ENCODE data around the gene NPAS1.

NPAS1 gene

DNA sequence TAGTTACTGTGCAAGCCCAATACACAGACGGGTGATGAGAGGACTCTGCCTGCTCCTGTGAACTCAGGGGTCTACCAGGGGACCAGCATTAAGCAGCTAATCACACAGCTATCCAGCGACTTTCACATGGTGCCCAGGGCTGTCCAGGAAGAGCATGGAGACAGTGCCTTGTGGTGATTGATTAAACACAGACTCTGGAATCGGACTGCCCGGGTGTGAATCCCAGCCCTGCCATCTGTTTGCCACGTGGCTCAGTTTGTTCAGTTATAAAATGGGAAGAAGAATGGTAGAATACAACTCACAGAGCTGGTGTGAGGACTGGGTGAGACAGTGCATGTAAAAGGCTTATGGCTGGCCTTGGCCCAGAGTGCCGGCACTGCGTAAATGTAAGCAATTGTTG is 42.1 kb upstream of the NPAS1 start:
- Histone ChIP-seq H4K20me1 (peaks cover 37 to 97% (median 80%) of the 10 kb centered on the region in 11 experiments; a peak in 21 of 22 replicates), H3K4me3 (no peak overlapping the region), H3K4me1 (peaks cover 79 to 95% (median 86%) of the 10 kb centered on the region in 10 experiments), H3K9ac (peak overlapping the region in 6 of 11 experiments; percentile 10 to 51 (median 24); a peak in 5 of 22 replicates), H3K4me2 (peak overlapping the region; percentile 70 to 88 (median 81)), H3K9me3 (replicated peaks in 1 of 11) (no peaks in the 10 kb centered on the region), H3K27me3 (no peaks in the 10 kb centered on the region), H3K36me3 (peaks cover 0 to 34% (median 21%) of the 10 kb centered on the region in 11 experiments; a peak in 15 of 22 replicates), H3K27ac (peak overlapping the region in 9 of 11 experiments; percentile 8 to 66 (median 53); a peak in 15 of 22 replicates)
- no peak for TF ChIP-seq Cebpa-rat (IDR thresholded peaks at IDR 0.05)

DNA sequence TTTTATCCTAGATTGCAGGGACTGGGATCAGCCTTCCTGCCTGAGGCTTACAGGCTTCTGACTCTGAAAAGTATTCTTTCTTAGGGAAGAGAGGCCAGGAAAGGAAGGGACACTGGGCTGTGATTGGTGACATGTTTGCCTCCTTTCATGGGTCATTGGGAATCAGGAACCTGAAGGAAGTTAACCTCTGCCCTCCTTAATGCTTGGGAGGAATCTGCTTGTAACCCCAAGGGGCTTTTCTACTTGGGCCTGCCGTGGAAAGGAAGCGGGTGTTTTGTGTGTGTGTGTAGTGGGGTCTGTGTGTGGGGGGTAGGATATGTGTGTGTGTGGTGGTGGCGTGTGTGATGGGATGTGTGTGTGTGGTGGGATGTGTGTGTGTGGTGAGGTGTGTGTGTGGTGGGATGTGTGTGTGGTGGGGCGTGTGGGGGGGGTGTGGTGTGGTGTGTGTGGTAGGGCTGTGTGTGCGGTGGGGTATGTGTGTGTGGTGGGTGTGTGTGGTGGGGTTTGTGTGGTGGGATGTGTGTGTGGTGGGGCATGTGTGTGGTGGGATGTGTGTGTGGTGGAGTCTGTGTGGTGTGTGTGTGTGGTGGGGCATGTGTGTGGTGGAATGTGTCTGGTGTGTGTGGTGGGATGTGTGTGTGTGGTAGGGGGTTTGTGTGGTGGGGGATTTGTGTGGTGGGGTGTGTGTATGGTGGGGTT is 41.3 kb upstream of the NPAS1 start:
- Histone ChIP-seq H3K27ac (peak overlapping the region in 10 of 11 experiments; percentile 2 to 66 (median 53); a peak in 13 of 22 replicates), H3K4me2 (peak overlapping the region; percentile 70 to 88 (median 81)), H3K4me3 (no peak overlapping the region), H3K36me3 (peaks cover 0 to 35% (median 23%) of the 10 kb centered on the region in 11 experiments; a peak in 16 of 22 replicates), H4K20me1 (peaks cover 35 to 96% (median 80%) of the 10 kb centered on the region in 11 experiments; a peak in 21 of 22 replicates), H3K9me3 (replicated peaks in 1 of 11) (no peaks in the 10 kb centered on the region), H3K9ac (peak overlapping the region in 8 of 11 experiments; percentile 10 to 43 (median 24); a peak in 8 of 22 replicates), H3K27me3 (no peaks in the 10 kb centered on the region), H3K4me1 (peaks cover 79 to 100% (median 89%) of the 10 kb centered on the region in 10 experiments)
- no peak for TF ChIP-seq Cebpa-rat (IDR thresholded peaks at IDR 0.05)

DNA sequence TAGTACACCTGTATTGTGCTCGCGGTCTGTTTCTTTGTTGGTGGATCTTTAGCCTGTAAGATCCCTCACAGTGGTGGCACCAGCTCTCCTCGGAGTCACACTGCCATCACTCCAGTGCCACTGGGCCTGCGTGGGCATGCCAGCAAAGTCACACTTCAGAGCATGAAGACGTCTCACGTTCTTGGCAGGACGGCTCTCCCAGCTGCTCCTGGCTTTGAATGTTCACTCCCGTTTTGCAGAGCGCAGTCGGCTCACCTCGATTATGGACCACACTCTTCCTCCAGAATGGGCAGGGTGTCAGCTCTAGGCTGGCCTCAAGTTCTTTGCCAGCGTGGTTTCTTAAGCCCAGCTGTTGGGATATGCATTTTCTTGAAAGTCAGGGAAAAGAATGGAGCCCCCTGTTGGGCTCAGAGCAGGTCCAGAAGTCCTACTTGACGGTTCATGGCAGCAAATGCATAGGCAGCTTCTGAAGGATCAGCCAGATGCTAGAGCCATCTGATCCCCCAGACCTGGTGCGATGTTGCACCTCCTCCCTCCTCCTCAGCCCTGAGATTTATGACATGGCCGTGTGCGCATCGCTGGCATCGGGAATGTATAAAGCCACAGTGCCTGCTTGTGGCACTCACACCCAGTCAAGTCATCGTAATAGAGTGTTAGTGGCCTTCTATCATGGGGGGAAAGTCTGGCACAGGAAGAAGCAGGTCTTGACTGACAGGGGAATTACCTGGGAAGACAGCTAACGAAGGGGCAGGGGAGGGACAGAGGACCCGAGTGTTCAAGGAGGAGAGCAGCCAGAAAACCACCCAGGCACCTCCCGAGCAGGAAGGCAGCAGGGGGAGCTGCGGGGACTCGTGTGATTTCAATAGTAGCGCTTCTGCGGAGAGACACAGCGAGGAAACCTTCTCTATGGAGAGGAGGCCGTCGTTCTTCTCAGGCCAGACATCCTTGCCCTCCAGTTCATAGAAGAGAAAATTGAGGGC is 40.2 kb upstream of the NPAS1 start:
- H4K20me1 ChIP-seq: peaks cover 35 to 93% (median 73%) of the 10 kb centered on the region in 11 experiments; a peak in 21 of 22 replicates
- no peak overlapping the region; a peak in 1 of 22 replicates for H3K9ac ChIP-seq
- H3K4me2 ChIP-seq: peak overlapping the region in 7 of 11 experiments; percentile 46 to 86 (median 79); a peak in 14 of 22 replicates
- H3K9me3 ChIP-seq (replicated peaks in 1 of 11): no peaks in the 10 kb centered on the region
- peaks cover 0 to 34% (median 14%) of the 10 kb centered on the region in 11 experiments; a peak in 14 of 22 replicates for H3K36me3 ChIP-seq
- H3K27me3 ChIP-seq: no peaks in the 10 kb centered on the region
- TF ChIP-seq Cebpa-rat (IDR thresholded peaks at IDR 0.05): no peak
- peak overlapping the region in 3 of 11 experiments; percentile 53 to 66 (median 55); a peak in 3 of 22 replicates for H3K27ac ChIP-seq
- peaks cover 74 to 100% (median 93%) of the 10 kb centered on the region in 10 experiments for H3K4me1 ChIP-seq
- H3K4me3 ChIP-seq: no peak overlapping the region

DNA sequence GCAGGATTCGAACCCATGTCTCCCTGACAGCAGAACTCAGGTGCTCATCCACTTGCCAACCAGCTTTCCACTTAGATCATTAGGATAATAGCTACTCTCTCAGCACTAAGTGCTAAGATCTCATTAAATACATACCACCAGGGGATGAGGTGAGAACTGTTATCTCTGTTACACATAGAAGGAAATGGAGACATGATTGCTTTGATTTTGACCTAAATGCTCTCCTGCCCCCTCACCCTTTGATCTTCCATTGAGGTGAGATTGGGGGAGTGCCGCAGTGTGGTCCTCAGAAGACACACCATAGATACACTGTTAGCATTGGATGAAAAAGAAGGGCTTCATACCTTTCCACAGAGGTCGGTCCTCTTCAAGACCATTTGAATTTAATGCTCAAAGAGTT is 38.9 kb upstream of the NPAS1 start:
- no peak for TF ChIP-seq Cebpa-rat (IDR thresholded peaks at IDR 0.05)
- Histone ChIP-seq H3K27ac (peak overlapping the region in 8 of 11 experiments; percentile 9 to 83 (median 49); a peak in 11 of 22 replicates), H3K4me1 (peaks cover 61 to 100% (median 92%) of the 10 kb centered on the region in 10 experiments), H3K27me3 (no peaks in the 10 kb centered on the region), H3K4me3 (peak overlapping the region in 1 of 10 experiments; percentile 35; a peak in 1 of 20 replicates), H3K4me2 (peak overlapping the region; percentile 44 to 86 (median 72)), H3K36me3 (peaks cover 0 to 46% (median 13%) of the 10 kb centered on the region in 11 experiments; a peak in 17 of 22 replicates), H4K20me1 (peaks cover 32 to 93% (median 68%) of the 10 kb centered on the region in 11 experiments; a peak in 21 of 22 replicates), H3K9ac (peak overlapping the region in 6 of 11 experiments; percentile 7 to 73 (median 62); a peak in 7 of 22 replicates), H3K9me3 (replicated peaks in 1 of 11) (no peaks in the 10 kb centered on the region)

DNA sequence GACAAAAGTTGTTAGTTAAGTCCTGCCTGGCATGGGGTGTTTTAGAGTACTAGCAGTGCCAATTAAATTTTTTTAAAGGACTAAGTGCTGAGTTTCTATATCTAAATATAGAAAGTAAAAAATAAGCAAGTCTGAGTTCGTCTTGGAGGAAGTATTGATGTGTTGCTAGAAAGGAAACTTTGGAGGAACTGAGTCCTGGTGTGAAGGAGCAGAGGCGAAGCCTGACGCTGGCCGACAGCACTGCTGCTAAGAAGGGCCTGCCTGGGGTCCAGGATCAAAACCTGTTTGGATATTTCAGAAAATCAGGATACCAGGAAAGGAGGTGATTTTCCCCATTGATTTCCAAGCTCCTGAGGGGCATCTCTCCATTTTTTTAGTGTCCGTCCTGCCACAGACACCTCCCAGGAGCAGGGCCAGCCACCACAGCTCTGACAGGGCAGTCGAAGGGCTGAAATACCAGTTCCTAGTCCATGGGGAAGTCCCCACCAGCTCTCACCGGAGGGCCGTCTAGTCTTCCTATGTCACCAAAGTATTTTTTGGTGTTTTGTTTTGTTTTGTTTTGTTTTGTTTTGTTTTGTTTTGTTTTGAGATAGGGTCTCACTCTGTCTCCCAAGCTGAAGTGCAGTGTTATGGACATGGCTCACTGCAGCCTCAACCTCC is 38.2 kb upstream of the NPAS1 start:
- H4K20me1 ChIP-seq: peaks cover 26 to 92% (median 62%) of the 10 kb centered on the region in 11 experiments; a peak in 21 of 22 replicates
- H3K36me3 ChIP-seq: peaks cover 0 to 50% (median 18%) of the 10 kb centered on the region in 11 experiments; a peak in 18 of 22 replicates
- peaks cover 54 to 99% (median 89%) of the 10 kb centered on the region in 10 experiments for H3K4me1 ChIP-seq
- H3K9ac ChIP-seq: peak overlapping the region in 7 of 11 experiments; percentile 7 to 73 (median 60); a peak in 10 of 22 replicates
- H3K4me3 ChIP-seq: peak overlapping the region in 2 of 10 experiments; percentile 2 to 35; a peak in 2 of 20 replicates
- H3K9me3 ChIP-seq (replicated peaks in 1 of 11): no peaks in the 10 kb centered on the region
- H3K27me3 ChIP-seq: no peaks in the 10 kb centered on the region
- peak overlapping the region in 8 of 11 experiments; percentile 9 to 83 (median 49); a peak in 12 of 22 replicates for H3K27ac ChIP-seq
- no peak for TF ChIP-seq Cebpa-rat (IDR thresholded peaks at IDR 0.05)
- peak overlapping the region; percentile 44 to 86 (median 72) for H3K4me2 ChIP-seq

DNA sequence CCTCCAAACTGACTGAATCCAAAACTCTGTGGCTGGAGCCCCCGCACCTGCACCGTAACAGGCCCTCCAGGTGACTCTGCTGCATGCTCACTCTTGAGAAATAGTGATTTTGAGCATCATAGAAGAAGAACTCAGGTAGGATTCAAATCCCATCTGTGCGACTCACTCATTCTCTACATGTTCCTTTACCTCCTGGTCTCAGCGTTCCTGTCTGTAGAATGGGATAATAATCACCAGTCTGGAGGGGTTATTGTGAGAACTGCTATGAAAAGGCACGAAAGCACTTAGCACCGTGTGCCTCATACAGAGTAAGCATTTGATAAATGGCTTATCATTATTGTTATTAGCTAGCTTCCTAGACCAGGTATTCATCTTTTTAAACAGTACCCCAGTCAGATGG is 36.5 kb upstream of the NPAS1 start:
- Histone ChIP-seq H3K9ac (no peak overlapping the region), H3K9me3 (replicated peaks in 1 of 11) (no peaks in the 10 kb centered on the region), H3K36me3 (peaks cover 5 to 59% (median 24%) of the 10 kb centered on the region in 11 experiments), H3K27ac (no peak overlapping the region; a peak in 1 of 22 replicates), H3K4me1 (peaks cover 38 to 84% (median 72%) of the 10 kb centered on the region in 10 experiments), H3K4me2 (peak overlapping the region in 4 of 11 experiments; percentile 79 to 86 (median 82); a peak in 7 of 22 replicates), H3K4me3 (no peak overlapping the region), H3K27me3 (no peaks in the 10 kb centered on the region), H4K20me1 (peaks cover 10 to 79% (median 46%) of the 10 kb centered on the region in 11 experiments; a peak in 19 of 22 replicates)
- TF ChIP-seq Cebpa-rat (IDR thresholded peaks at IDR 0.05): no peak

DNA sequence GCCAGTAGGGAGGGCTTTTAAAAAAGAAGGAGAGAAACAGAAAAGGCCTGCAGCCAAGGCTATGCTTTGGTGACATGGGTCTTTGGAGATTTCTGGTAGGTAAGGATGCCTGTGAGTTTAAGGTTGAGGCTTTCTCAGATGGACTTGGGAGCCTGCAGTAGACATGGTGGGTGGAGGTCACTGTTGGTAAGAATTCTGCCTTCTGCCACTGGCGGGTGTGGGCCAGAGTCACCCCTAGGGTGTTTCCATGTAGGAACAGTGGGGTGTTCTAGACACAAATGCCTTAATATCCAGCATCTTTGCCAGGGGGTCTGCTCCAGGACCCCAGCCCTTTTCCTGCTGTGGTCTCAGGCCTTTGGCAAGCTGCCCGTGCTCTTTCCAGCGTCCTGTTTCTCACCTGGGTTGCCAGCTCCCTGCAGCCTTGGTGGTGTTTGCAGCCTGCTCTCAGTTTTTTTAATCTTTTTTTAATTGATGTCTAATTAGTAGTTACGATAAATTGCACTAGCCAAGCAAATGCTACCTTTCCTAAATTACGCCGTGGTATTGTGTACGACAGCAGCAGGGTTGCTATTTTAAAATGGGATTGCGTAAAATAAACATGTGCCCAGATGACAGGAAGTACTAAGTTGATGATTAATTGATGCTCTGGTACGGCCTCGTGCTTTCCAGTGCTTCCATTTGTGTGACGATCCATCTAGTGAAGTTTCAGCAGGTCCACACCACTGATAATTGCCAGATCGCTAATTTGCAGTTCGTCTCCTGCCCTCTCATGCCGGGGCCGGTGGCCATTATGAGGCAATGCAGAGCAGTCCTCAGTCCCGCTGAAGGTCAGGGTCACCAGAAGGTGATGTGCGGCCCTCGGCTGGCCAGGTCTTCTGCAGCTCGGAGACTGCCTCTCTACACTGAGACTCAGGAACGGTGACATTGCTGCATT is 35.3 kb upstream of the NPAS1 start:
- Histone ChIP-seq H3K36me3 (peaks cover 18 to 71% (median 33%) of the 10 kb centered on the region in 11 experiments), H3K4me3 (peak overlapping the region in 2 of 10 experiments; percentile 6 to 28; a peak in 2 of 20 replicates), H3K4me2 (peak overlapping the region in 10 of 11 experiments; percentile 25 to 96 (median 83); a peak in 18 of 22 replicates), H3K4me1 (peaks cover 25 to 74% (median 60%) of the 10 kb centered on the region in 10 experiments), H3K27ac (peak overlapping the region in 9 of 11 experiments; percentile 40 to 73 (median 68); a peak in 19 of 22 replicates), H3K9me3 (replicated peaks in 1 of 11) (no peaks in the 10 kb centered on the region), H4K20me1 (peaks cover 4 to 78% (median 41%) of the 10 kb centered on the region in 11 experiments; a peak in 18 of 22 replicates), H3K27me3 (no peaks in the 10 kb centered on the region), H3K9ac (peak overlapping the region in 9 of 11 experiments; percentile 10 to 46 (median 43); a peak in 9 of 22 replicates)
- peak in 5 of 11 experiments; percentile 21 to 45 (median 28); a peak in 5 of 22 replicates for TF ChIP-seq Cebpa-rat (IDR thresholded peaks at IDR 0.05)
